WERI-Rb-1 (cell line): Measurements from ENCODE around the gene AASDHPPT.

ENCODE experiments used
- DNase-seq: peaks from one replicate; pipeline ENCODE4 v3.0.0-alpha.2; 2020
- H3K27ac ChIP-seq: fragments of 250-450 bp; sonication (Bioruptor Pico); 2 replicates; pipeline ENCODE4 v1.5.1; 2020; ENCODE audit warnings: mild to moderate bottlenecking, moderate library complexity
- H3K27me3 ChIP-seq: fragments of 250-450 bp; sonication (Bioruptor Pico); 2 replicates; pipeline ENCODE4 v1.5.1; 2021; ENCODE audit warnings: mild to moderate bottlenecking, low read depth, moderate library complexity; ENCODE audit not compliant: insufficient read depth, severe bottlenecking
- H3K36me3 ChIP-seq: fragments of 250-450 bp; sonication (Bioruptor Pico); 2 replicates; pipeline ENCODE4 v1.5.1; 2020; ENCODE audit warnings: mild to moderate bottlenecking, moderate library complexity
- H3K4me3 ChIP-seq: 2 replicates; pipeline ENCODE4 v1.5.1; 2011; ENCODE audit warnings: low read depth, mild to moderate bottlenecking, control low read depth, low read length
- H3K9me3 ChIP-seq: fragments of 250-450 bp; sonication (Bioruptor Pico); 2 replicates; pipeline ENCODE4 v1.5.1; 2021; ENCODE audit warnings: mild to moderate bottlenecking, moderate library complexity; ENCODE audit not compliant: severe bottlenecking
- TF ChIP-seq, protein P1 (sequence below): IDR thresholded peaks from 2 replicates; pipeline ENCODE4 v1.5.1; 2011; ENCODE audit warnings: low read depth, mild to moderate bottlenecking, control low read depth, inconsistent platforms, low read length

The AASDHPPT gene, protein sequence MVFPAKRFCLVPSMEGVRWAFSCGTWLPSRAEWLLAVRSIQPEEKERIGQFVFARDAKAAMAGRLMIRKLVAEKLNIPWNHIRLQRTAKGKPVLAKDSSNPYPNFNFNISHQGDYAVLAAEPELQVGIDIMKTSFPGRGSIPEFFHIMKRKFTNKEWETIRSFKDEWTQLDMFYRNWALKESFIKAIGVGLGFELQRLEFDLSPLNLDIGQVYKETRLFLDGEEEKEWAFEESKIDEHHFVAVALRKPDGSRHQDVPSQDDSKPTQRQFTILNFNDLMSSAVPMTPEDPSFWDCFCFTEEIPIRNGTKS

GRCh38 chr11:106077609-106078455 is at the start of gene AASDHPPT:
Gene AASDHPPT, plus strand, starts transcription at chr11:106077662. Its CDS starts 49 bp downstream, at chr11:106077711.
- DNase-seq = peak; percentile 16
- no peaks in the 10 kb centered on the region for H3K9me3 ChIP-seq

DNA sequence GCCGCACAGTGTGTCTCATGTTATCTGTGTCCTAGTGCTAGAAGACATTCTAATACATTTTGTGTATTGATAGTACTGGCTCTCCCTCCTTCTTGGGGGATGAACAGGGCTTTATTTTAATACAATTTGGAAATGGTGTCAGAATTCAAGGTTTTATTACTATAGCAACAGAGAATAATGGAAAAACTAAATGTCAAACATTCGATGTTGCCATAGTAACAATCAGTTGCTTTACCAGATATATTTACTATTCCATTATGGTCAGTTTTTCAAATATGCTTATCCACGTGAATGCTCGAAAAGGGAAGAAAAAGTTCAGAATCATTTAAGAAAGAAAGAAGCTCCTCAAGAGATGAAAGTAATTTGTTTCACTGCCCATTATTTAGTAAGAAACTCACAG is 46.9 kb upstream of the AASDHPPT start:
- H3K27ac ChIP-seq = no peak overlapping the region
- DNase-seq = no peak
- H3K4me3 ChIP-seq = no peak overlapping the region
- H3K9me3 ChIP-seq = no peaks in the 10 kb centered on the region
- H3K36me3 ChIP-seq = no peaks in the 10 kb centered on the region
- TF ChIP-seq, protein P1, sequence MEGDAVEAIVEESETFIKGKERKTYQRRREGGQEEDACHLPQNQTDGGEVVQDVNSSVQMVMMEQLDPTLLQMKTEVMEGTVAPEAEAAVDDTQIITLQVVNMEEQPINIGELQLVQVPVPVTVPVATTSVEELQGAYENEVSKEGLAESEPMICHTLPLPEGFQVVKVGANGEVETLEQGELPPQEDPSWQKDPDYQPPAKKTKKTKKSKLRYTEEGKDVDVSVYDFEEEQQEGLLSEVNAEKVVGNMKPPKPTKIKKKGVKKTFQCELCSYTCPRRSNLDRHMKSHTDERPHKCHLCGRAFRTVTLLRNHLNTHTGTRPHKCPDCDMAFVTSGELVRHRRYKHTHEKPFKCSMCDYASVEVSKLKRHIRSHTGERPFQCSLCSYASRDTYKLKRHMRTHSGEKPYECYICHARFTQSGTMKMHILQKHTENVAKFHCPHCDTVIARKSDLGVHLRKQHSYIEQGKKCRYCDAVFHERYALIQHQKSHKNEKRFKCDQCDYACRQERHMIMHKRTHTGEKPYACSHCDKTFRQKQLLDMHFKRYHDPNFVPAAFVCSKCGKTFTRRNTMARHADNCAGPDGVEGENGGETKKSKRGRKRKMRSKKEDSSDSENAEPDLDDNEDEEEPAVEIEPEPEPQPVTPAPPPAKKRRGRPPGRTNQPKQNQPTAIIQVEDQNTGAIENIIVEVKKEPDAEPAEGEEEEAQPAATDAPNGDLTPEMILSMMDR = no peak
- H3K27me3 ChIP-seq = no peaks in the 10 kb centered on the region

More at GRCh38 chr11:106077609-106078455, at the start of gene AASDHPPT:
- H3K27ac ChIP-seq = peak within 1 kb of the TSS; percentile 95
- peaks cover 45% of the 10 kb centered on the region for H3K36me3 ChIP-seq
- TF ChIP-seq, protein P1 = no peak
- no peaks in the 10 kb centered on the region for H3K27me3 ChIP-seq
- peak within 1 kb of the TSS; percentile 88 for H3K4me3 ChIP-seq

GRCh38 chr11:106031202-106031810 is 46.2 kb upstream of the AASDHPPT start:
- Histone ChIP-seq H3K27ac (no peak overlapping the region), H3K27me3 (no peaks in the 10 kb centered on the region), H3K4me3 (no peak overlapping the region), H3K36me3 (no peaks in the 10 kb centered on the region), H3K9me3 (no peaks in the 10 kb centered on the region)
- TF ChIP-seq, protein P1 = no peak
- no peak for DNase-seq

- TF ChIP-seq, protein P1 = no peak
- Histone ChIP-seq H3K36me3 (no peaks in the 10 kb centered on the region), H3K9me3 (no peaks in the 10 kb centered on the region), H3K27ac (no peak overlapping the region), H3K27me3 (no peaks in the 10 kb centered on the region), H3K4me3 (no peak overlapping the region)
- no peak for DNase-seq
Observed at GRCh38 chr11:106031936-106032335, 45.5 kb upstream of the AASDHPPT start.

DNA sequence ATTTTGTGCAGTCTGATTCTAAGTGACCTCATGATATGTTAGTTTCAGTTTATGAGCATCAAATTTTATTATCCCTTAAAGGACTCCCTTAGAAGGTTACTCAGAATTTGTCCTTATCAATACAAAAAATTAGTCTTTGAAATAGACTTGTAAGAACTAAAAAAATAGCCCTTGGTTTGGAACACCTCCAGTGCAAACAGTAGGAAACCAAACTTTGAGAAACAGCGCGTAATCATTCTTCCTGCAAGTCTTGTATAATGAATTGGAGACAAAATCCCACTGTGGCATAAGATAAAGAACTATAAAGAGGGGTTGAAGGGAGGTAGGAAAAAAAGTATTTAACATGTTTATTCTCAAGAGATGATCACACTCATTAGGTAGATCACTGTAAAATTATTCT is 44.6 kb upstream of the AASDHPPT start:
- TF ChIP-seq, protein P1 = no peak
- no peak for DNase-seq
- H3K27ac ChIP-seq = no peak overlapping the region
- H3K4me3 ChIP-seq = no peak overlapping the region
- H3K9me3 ChIP-seq = no peaks in the 10 kb centered on the region
- no peaks in the 10 kb centered on the region for H3K27me3 ChIP-seq
- H3K36me3 ChIP-seq = no peaks in the 10 kb centered on the region
